Keratinocyte (primary cell): Measurements from ENCODE around the gene GDF11. TPM values are rescaled to one million over a fixed set of nuclear protein-coding genes. Genes with fewer than 3 reads are reported as not detected.

Source experiments
- DNase-seq: peaks from one replicate; pipeline ENCODE4 v3.0.0-alpha.2; 2011; ENCODE audit warnings: low read depth, missing footprints, low spot score
- FAIRE-seq: peaks from 2 replicates; lab custom pipeline; 2011; peaks lifted over from hg19 to GRCh38; lab: Jason Lieb, UNC
- H2AFZ ChIP-seq: 2 replicates; pipeline ENCODE4 v1.6.0; 2012; ENCODE audit warnings: low read length, control low read depth, inconsistent platforms; ENCODE audit not compliant: control insufficient read depth
- H3K27ac ChIP-seq: 2 replicates; pipeline ENCODE4 v1.5.1; 2011; ENCODE audit warnings: low read length; ENCODE audit not compliant: control insufficient read depth, insufficient read depth
- H3K27me3 ChIP-seq: 3 replicates; pipeline ENCODE4 v1.6.0; 2011; ENCODE audit warnings: low read length; ENCODE audit not compliant: control insufficient read depth, insufficient read depth; ENCODE audit errors: extremely low read depth
- H3K36me3 ChIP-seq, 2 experiments: 2 replicates in 1 of 2; 3 replicates in 1 of 2; pipeline ENCODE4 v1.5.1; 2011; ENCODE audit warnings: low read length in 2 of 2, mild to moderate bottlenecking in 1 of 2; ENCODE audit not compliant: control insufficient read depth in 2 of 2, insufficient read depth in 2 of 2; ENCODE audit errors: extremely low read depth in 1 of 2
- H3K4me1 ChIP-seq: 3 replicates; pipeline ENCODE4 v1.5.1; 2011; ENCODE audit warnings: low read length; ENCODE audit not compliant: control insufficient read depth, insufficient read depth; ENCODE audit errors: extremely low read depth
- H3K4me2 ChIP-seq: 3 replicates; pipeline ENCODE4 v1.6.0; 2011; ENCODE audit warnings: low read depth, low read length; ENCODE audit not compliant: control insufficient read depth, insufficient read depth; ENCODE audit errors: extremely low read depth
- H3K4me3 ChIP-seq, 3 experiments: fragments of 200-600 bp in 1 of 3; sonication (generic) in 1 of 3; 2 replicates in 2 of 3; 3 replicates in 1 of 3; pipeline ENCODE4 v1.5.1; 2011 to 2016; ENCODE audit warnings: low read length in 3 of 3, mild to moderate bottlenecking in 3 of 3, control low read depth in 2 of 3, inconsistent platforms in 1 of 3, low read depth in 1 of 3, mixed read lengths in 1 of 3, mixed run types in 1 of 3, moderate library complexity in 1 of 3; ENCODE audit not compliant: control insufficient read depth in 2 of 3, insufficient read depth in 2 of 3; ENCODE audit errors: extremely low read depth in 1 of 3
- H3K79me2 ChIP-seq: 2 replicates; pipeline ENCODE4 v1.6.0; 2012; ENCODE audit warnings: low read length; ENCODE audit not compliant: control insufficient read depth, insufficient read depth
- H3K9ac ChIP-seq: 3 replicates; pipeline ENCODE4 v1.6.0; 2011; ENCODE audit warnings: low read length; ENCODE audit not compliant: control insufficient read depth, insufficient read depth; ENCODE audit errors: extremely low read depth
- H3K9me1 ChIP-seq: 3 replicates; pipeline ENCODE4 v1.6.0; 2011; ENCODE audit warnings: low read length; ENCODE audit not compliant: control insufficient read depth, insufficient read depth; ENCODE audit errors: extremely low read depth
- H3K9me3 ChIP-seq: 2 replicates; pipeline ENCODE4 v1.5.1; 2012; ENCODE audit warnings: low read depth, low read length; ENCODE audit not compliant: control insufficient read depth
- H4K20me1 ChIP-seq: 3 replicates; pipeline ENCODE4 v1.6.0; 2011; ENCODE audit warnings: low read length; ENCODE audit not compliant: control insufficient read depth, insufficient read depth; ENCODE audit errors: extremely low read depth
- EZH2 ChIP-seq: IDR thresholded peaks from one replicate; pipeline ENCODE4 v1.6.1; 2012; ENCODE audit warnings: inconsistent platforms, mild to moderate bottlenecking, low read length, moderate library complexity
- dilution Hi-C: fragments of 300-500 bp; cut with MboI; formaldehyde crosslinking; loops from one replicate; pipeline ENCODE4 v1.7.0; 2020; ENCODE audit warnings: low sequenced_read_pairs; ENCODE audit not compliant: extremely low pct_ligation_motif_present
- polyA plus RNA-seq, 5 experiments: library from polyadenylated mRNA; depleted of rRNA in 3 of 5; stranded (reverse) in 3 of 5; stranded (forward) in 1 of 5; unstranded in 1 of 5; fragments of >200 nt; gene quantifications; 1 replicate in 1 of 5; 2 replicates in 3 of 5; 3 replicates in 1 of 5; pipeline versions ENCODE4 v1.2.1 to v1.2.3, GENCODE V29; 2011 to 2012; ENCODE audit warnings: missing spikeins in 2 of 5, low read depth in 1 of 5, low replicate concordance in 1 of 5
- TF ChIP-seq, protein P1 (sequence below), 3 experiments: IDR thresholded peaks in 1 of 3; conservative IDR thresholded peaks in 1 of 3; optimal IDR thresholded peaks in 1 of 3; 2 replicates in 2 of 3; 3 replicates in 1 of 3; pipeline versions ENCODE3 to v1.5.1; 2011; ENCODE audit warnings: low read length in 3 of 3, mild to moderate bottlenecking in 3 of 3, moderate library complexity in 2 of 3, control low read depth in 1 of 3, inconsistent platforms in 1 of 3; ENCODE audit not compliant: insufficient read depth in 2 of 3; ENCODE audit errors: extremely low read depth in 1 of 3

Gene GDF11
- polyA plus RNA-seq, 1 donor (not counting 4 experiments of a cell fraction or from before 2014, with no cell fraction given): 2.7 TPM

DNA sequence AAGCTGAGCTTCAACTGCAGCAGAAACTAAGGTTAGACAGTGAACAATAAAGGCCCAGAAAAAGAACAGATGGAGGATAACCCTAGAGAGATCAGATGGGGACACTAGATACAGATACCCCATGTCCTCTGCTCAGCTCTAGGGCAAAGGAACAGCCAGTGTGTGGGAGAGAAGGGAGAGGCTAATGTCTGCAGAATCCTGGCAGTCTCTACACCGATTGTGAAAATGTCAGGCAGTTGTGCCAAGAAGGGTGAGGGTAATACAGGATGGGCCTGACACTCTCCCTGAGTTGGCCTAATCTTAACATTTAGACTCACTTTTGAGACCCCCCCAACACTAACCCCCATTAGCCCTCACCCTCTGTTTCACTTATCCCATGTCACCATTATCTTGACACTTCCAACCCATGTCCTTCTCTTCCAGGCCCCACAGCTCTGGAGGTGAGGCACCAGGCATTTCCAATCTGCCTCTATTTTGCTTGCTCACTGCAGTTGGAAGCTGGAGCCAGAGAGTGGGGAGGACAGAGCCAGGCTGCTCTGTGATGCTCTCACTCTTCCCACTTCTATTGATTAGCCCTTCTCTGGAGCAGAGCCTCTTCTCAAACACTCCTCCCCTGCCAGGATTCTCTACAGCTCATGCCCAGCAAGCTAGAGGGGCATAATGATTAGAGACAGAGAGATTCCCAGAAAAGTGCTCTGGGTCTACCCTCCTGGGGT lies 30.1 kb upstream of the GDF11 start:
- TF ChIP-seq EZH2: no peak
- TF ChIP-seq, protein P1, sequence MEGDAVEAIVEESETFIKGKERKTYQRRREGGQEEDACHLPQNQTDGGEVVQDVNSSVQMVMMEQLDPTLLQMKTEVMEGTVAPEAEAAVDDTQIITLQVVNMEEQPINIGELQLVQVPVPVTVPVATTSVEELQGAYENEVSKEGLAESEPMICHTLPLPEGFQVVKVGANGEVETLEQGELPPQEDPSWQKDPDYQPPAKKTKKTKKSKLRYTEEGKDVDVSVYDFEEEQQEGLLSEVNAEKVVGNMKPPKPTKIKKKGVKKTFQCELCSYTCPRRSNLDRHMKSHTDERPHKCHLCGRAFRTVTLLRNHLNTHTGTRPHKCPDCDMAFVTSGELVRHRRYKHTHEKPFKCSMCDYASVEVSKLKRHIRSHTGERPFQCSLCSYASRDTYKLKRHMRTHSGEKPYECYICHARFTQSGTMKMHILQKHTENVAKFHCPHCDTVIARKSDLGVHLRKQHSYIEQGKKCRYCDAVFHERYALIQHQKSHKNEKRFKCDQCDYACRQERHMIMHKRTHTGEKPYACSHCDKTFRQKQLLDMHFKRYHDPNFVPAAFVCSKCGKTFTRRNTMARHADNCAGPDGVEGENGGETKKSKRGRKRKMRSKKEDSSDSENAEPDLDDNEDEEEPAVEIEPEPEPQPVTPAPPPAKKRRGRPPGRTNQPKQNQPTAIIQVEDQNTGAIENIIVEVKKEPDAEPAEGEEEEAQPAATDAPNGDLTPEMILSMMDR (optimal IDR thresholded peaks at IDR 0.05 in 1 of 3, IDR thresholded peaks at IDR 0.05 in 1 of 3, conservative IDR thresholded peaks at IDR 0.05 in 1 of 3; ENCODE audit: extremely low read depth in 1 of 3, insufficient read depth in 2 of 3, low read length in 3 of 3): no peak
- Histone ChIP-seq H3K4me2 (no peak overlapping the region), H3K9me3 (no peaks in the 10 kb centered on the region), H3K4me1 (peaks cover 18% of the 10 kb centered on the region), H3K79me2 (no peaks in the 10 kb centered on the region), H3K27me3 (peaks cover 29% of the 10 kb centered on the region), H3K27ac (no peak overlapping the region), H2AFZ (no peak overlapping the region), H4K20me1 (no peaks in the 10 kb centered on the region), H3K36me3 (no peaks in the 10 kb centered on the region), H3K9ac (no peak overlapping the region), H3K9me1 (no peaks in the 10 kb centered on the region), H3K4me3 (no peak overlapping the region)
- DNase-seq: no peak
- dilution Hi-C loops: no loop called here
- no peak for FAIRE-seq

DNA sequence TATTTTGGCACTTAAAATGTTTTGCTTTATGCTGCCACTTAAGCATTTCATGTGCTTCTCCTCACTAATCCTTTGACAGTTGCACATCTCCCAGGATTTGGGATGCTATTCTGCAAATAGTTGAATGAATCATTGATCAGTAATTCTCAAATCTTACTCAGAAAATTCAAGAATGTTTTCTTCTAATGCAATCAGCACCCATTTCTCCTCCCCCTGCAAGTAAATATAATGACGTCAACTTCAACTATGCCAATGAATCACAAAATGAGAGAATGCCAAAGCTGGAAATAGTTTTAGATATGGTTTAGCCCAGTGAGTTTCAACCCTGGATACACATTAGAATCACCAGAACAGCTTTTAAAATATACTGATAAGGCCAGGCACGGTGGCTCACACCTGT lies 29.2 kb upstream of the GDF11 start:
- H3K27me3 ChIP-seq: peaks cover 21% of the 10 kb centered on the region
- no peaks in the 10 kb centered on the region for H3K79me2 ChIP-seq
- peaks cover 24% of the 10 kb centered on the region for H3K4me1 ChIP-seq
- H3K9me1 ChIP-seq: no peaks in the 10 kb centered on the region
- no peaks in the 10 kb centered on the region for H3K9me3 ChIP-seq
- dilution Hi-C loops: no loop called here
- no peak overlapping the region for H3K9ac ChIP-seq
- H3K4me2 ChIP-seq: no peak overlapping the region
- no peaks in the 10 kb centered on the region for H3K36me3 ChIP-seq
- no peak for TF ChIP-seq EZH2
- TF ChIP-seq, protein P1 (optimal IDR thresholded peaks at IDR 0.05 in 1 of 3, IDR thresholded peaks at IDR 0.05 in 1 of 3, conservative IDR thresholded peaks at IDR 0.05 in 1 of 3; ENCODE audit: extremely low read depth in 1 of 3, insufficient read depth in 2 of 3, low read length in 3 of 3): no peak
- no peaks in the 10 kb centered on the region for H4K20me1 ChIP-seq
- no peak overlapping the region for H3K4me3 ChIP-seq
- no peak overlapping the region for H2AFZ ChIP-seq
- FAIRE-seq: no peak
- H3K27ac ChIP-seq: no peak overlapping the region
- no peak for DNase-seq
